Measurements from ENCODE around the gene IL18R1. TPM values are rescaled to one million over a fixed set of nuclear protein-coding genes. Genes with fewer than 3 reads are reported as not detected.

The IL18R1 gene
- total RNA-seq, 2 experiments from 2014 or later = 22.4 to 23.4 TPM

GRCh38 chr2:102346381-102347130, 9.0 kb upstream of the IL18R1 start:
- Mint-ChIP-seq H3K4me3 (no peak overlapping the region), H3K4me1 (no peaks in the 10 kb centered on the region), H3K9me3 (ENCODE audit: low read depth) (no peaks in the 10 kb centered on the region), H3K36me3 (ENCODE audit: low read depth) (no peaks in the 10 kb centered on the region), H3K27ac (no peak overlapping the region), H3K27me3 (peaks cover 2% of the 10 kb centered on the region)
- no peak for DNase-seq
- ATAC-seq = no peak
- POLR2A ChIA-PET = no interaction called here
- intact Hi-C loops (cut with DNase I, micrococcal nuclease) = no loop called here
- CTCF ChIA-PET = no interaction called here

DNA sequence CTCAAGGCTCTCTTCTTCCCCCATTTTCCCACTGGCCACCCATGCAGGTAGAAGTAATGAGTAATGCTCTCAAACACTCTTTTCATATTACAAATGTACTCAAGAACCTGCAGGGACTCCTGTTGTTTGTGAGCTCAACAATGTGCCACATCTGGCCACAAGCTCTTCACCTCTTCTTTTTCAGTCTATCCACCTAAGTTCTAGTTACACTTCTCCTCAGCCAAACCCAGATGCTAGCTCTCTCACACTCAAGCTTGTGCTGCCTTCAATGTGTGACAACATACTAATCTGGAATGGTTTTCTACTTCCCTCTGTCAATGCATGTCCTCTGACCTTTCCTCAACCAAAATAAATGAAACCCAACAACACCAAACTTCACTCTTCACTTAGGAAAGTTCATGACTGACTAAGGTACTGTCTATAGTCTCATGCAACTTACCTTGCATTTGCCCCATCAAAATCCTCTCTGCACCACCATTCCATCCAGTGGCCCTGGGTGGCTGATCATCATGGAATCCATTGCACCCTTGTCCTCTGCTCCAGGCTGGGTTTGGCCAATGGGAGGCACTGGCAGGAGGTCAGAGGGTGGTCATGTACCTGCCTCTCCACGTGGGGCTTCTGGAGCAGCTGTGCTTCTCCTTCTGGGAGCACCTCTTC, 5.3 kb upstream of the IL18R1 start:
- H3K27me3 Mint-ChIP-seq = peaks cover 2% of the 10 kb centered on the region
- peak; percentile 45 for DNase-seq
- no peaks in the 10 kb centered on the region for H3K36me3 Mint-ChIP-seq (ENCODE audit: low read depth)
- peak; percentile 79 for ATAC-seq
- no peak overlapping the region for H3K27ac Mint-ChIP-seq
- no peaks in the 10 kb centered on the region for H3K4me1 Mint-ChIP-seq
- no peaks in the 10 kb centered on the region for H3K9me3 Mint-ChIP-seq (ENCODE audit: low read depth)
- no peak overlapping the region for H3K4me3 Mint-ChIP-seq
- ChIA-PET CTCF (interaction anchor here (0.6 to 2.0 kb wide), 8 partner anchors 13 to 931 kb away, joined by 3 to 12 read pairs (median 3); no protein-coding TSS in a partner anchor), POLR2A (no interaction called here)
- intact Hi-C loops (cut with DNase I, micrococcal nuclease) = loop anchor here (2.0 to 10.0 kb wide), 2 partner anchors 45 to 645 kb away; no protein-coding TSS in a partner anchor

- Mint-ChIP-seq H3K36me3 (ENCODE audit: low read depth) (peaks cover 23% of the 10 kb centered on the region), H3K4me1 (peaks cover 42% of the 10 kb centered on the region), H3K9me3 (ENCODE audit: low read depth) (no peaks in the 10 kb centered on the region), H3K27me3 (no peaks in the 10 kb centered on the region), H3K4me3 (peak overlapping the region; percentile 100), H3K27ac (peak overlapping the region; percentile 99)
- ChIA-PET CTCF (interaction anchor here (0.7 to 1.9 kb wide), 21 partner anchors 8 to 116 kb away, joined by 3 to 12 read pairs (median 4); no protein-coding TSS in a partner anchor), POLR2A (interaction anchor here (0.7 kb wide), 2 partner anchors 12 to 23 kb away, joined by 3 to 5 read pairs; no protein-coding TSS in a partner anchor)
- intact Hi-C loops (cut with DNase I, micrococcal nuclease) = loop anchor here (1.0 to 10.0 kb wide), 11 partner anchors 11 to 652 kb away; partner anchors contain the start of gene IL1RL2 (in 1 of the 2)
- ATAC-seq = peak; percentile 21
- no peak for DNase-seq
Observed at GRCh38 chr2:102356381-102356712, 751 bp downstream of the IL18R1 start.

- POLR2A ChIA-PET = interaction anchor here (0.7 kb wide), 1 partner anchor 22 kb away, joined by 5 read pairs; no protein-coding TSS in a partner anchor
Observed at GRCh38 chr2:102356741-102357140, 1.1 kb downstream of the IL18R1 start.

DNA sequence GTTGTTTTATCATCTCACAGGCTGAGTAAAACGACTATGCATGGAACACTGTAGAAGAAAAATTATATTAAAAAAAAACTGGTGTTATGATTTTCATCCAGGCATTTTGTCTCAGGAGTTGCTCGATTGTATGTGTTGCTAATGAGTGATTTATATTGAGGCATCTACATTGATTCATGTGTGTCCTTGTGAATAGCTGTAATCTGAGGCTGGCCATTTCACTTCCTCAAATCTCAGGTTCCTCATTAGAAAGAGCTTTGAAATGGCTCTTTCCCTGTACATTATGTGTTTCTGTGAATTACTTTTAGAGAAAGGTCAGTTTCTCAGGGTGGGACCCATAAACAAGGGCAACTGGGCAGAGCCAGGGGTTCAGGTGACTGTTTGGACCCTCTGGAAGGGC, 2.3 kb downstream of the IL18R1 start:
- Mint-ChIP-seq H3K9me3 (ENCODE audit: low read depth) (no peaks in the 10 kb centered on the region), H3K4me1 (peaks cover 52% of the 10 kb centered on the region), H3K27ac (peak overlapping the region; percentile 47), H3K36me3 (ENCODE audit: low read depth) (peaks cover 35% of the 10 kb centered on the region), H3K27me3 (no peaks in the 10 kb centered on the region), H3K4me3 (peak overlapping the region; percentile 100)
- DNase-seq (no peak), ATAC-seq (no peak)
- CTCF ChIA-PET = interaction anchor here (0.6 to 2.9 kb wide), 11 partner anchors 10 to 1049 kb away, joined by 3 to 13 read pairs (median 3); partner anchors contain the start of gene RNF149
- POLR2A ChIA-PET = interaction anchor here (0.7 kb wide), 1 partner anchor 217 kb away, joined by 6 read pairs; no protein-coding TSS in a partner anchor
- intact Hi-C loops (cut with DNase I, micrococcal nuclease) = loop anchor here (2.0 to 10.0 kb wide), 7 partner anchors 53 to 653 kb away; partner anchors contain the start of gene IL1RL2 (in 1 of the 2)

More at GRCh38 chr2:102356741-102357140, 1.1 kb downstream of the IL18R1 start:
- H3K9me3 Mint-ChIP-seq (ENCODE audit: low read depth) = no peaks in the 10 kb centered on the region
- H3K27me3 Mint-ChIP-seq = no peaks in the 10 kb centered on the region
- peaks cover 46% of the 10 kb centered on the region for H3K4me1 Mint-ChIP-seq
- H3K4me3 Mint-ChIP-seq = peak overlapping the region; percentile 100
- peak overlapping the region; percentile 99 for H3K27ac Mint-ChIP-seq
- CTCF ChIA-PET = interaction anchor here (0.6 to 1.9 kb wide), 20 partner anchors 7 to 471 kb away, joined by 3 to 12 read pairs (median 3); no protein-coding TSS in a partner anchor
- intact Hi-C loops (cut with DNase I, micrococcal nuclease) = loop anchor here (1.0 to 10.0 kb wide), 11 partner anchors 11 to 652 kb away; partner anchors contain the start of gene IL1RL2 (in 1 of the 2)
- DNase-seq = no peak
- ATAC-seq = no peak
- peaks cover 27% of the 10 kb centered on the region for H3K36me3 Mint-ChIP-seq (ENCODE audit: low read depth)

- no peak for ATAC-seq
- Mint-ChIP-seq H3K9me3 (ENCODE audit: low read depth) (no peaks in the 10 kb centered on the region), H3K4me3 (peak overlapping the region; percentile 100), H3K27me3 (no peaks in the 10 kb centered on the region), H3K27ac (no peak overlapping the region), H3K36me3 (ENCODE audit: low read depth) (peaks cover 40% of the 10 kb centered on the region), H3K4me1 (peaks cover 58% of the 10 kb centered on the region)
- CTCF ChIA-PET = interaction anchor here (0.6 to 2.9 kb wide), 10 partner anchors 10 to 1050 kb away, joined by 3 to 13 read pairs (median 4); partner anchors contain the start of gene RNF149
- DNase-seq = no peak
- POLR2A ChIA-PET = interaction anchor here (0.7 kb wide), 1 partner anchor 218 kb away, joined by 6 read pairs; no protein-coding TSS in a partner anchor
- intact Hi-C loops (cut with DNase I, micrococcal nuclease) = loop anchor here (5.0 to 10.0 kb wide), 4 partner anchors 171 to 654 kb away; partner anchors contain the start of gene IL1RL2 (in 1 of the 2)
Observed at GRCh38 chr2:102358496-102358895, 2.9 kb downstream of the IL18R1 start.

DNA sequence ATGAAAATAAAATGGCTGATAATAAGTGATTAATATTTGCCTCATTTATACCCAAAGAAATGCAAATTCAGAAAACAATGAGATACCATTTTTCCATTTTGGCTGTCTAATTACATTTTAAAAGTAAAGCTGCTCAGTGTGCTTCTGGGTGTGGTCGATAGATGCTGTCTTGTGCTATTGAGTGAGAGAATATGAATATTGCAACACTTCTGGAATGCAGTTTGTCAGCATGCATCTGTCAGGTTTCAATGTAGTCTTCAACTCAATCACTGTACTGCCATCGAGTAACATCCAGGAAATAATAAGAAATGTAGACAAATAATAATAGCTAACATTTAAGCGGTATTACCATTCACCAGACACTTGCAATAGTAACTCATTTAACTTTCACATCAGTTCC, 3.9 kb downstream of the IL18R1 start:
- CTCF ChIA-PET = interaction anchor here (0.6 to 2.9 kb wide), 4 partner anchors 39 to 360 kb away, joined by 3 to 13 read pairs (median 6); no protein-coding TSS in a partner anchor
- no peaks in the 10 kb centered on the region for H3K27me3 Mint-ChIP-seq
- no peak overlapping the region for H3K27ac Mint-ChIP-seq
- DNase-seq = no peak
- peaks cover 4% of the 10 kb centered on the region for H3K9me3 Mint-ChIP-seq (ENCODE audit: low read depth)
- peaks cover 65% of the 10 kb centered on the region for H3K4me1 Mint-ChIP-seq
- intact Hi-C loops (cut with DNase I, micrococcal nuclease) = loop anchor here (5.0 to 10.0 kb wide), 4 partner anchors 172 to 655 kb away; partner anchors contain the start of gene IL1RL2 (in 1 of the 2)
- no peak overlapping the region for H3K4me3 Mint-ChIP-seq
- peaks cover 51% of the 10 kb centered on the region for H3K36me3 Mint-ChIP-seq (ENCODE audit: low read depth)
- POLR2A ChIA-PET = no interaction called here
- no peak for ATAC-seq

- H3K9me3 Mint-ChIP-seq (ENCODE audit: low read depth) = peaks cover 24% of the 10 kb centered on the region
- H3K27ac Mint-ChIP-seq = peak overlapping the region; percentile 39
- H3K27me3 Mint-ChIP-seq = no peaks in the 10 kb centered on the region
- ChIA-PET CTCF (no interaction called here), POLR2A (interaction anchor here (0.7 kb wide), 1 partner anchor 117 kb away, joined by 9 read pairs; no protein-coding TSS in a partner anchor)
- no peak for ATAC-seq
- H3K4me3 Mint-ChIP-seq = no peak overlapping the region
- H3K4me1 Mint-ChIP-seq = peaks cover 79% of the 10 kb centered on the region
- H3K36me3 Mint-ChIP-seq (ENCODE audit: low read depth) = peaks cover 73% of the 10 kb centered on the region
- DNase-seq = no peak
- intact Hi-C loops (cut with DNase I, micrococcal nuclease) = loop anchor here (10.0 kb wide), 2 partner anchors 277 to 627 kb away; no protein-coding TSS in a partner anchor
Observed at GRCh38 chr2:102361632-102362241, 6.1 kb downstream of the IL18R1 start.

DNA sequence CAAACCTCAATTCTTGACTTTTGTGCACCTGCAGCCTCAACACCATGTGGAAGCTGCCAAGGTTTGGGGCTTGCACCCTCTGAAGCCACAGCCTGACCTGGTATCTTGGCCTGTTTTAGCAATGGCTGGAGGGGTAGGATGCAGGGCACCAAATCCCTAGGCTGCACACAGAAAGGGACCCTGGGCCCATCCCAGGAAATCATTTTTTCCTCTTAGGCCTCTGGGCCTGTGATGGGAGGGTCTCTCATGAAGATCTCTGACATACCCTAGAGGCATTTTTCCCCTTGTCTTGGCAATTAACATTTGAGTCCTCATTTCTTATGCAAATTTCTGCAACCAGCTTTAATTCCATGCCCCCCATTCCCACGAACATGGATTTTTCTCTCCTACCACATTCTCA, 10.2 kb downstream of the IL18R1 start:
- peaks cover 87% of the 10 kb centered on the region for H3K36me3 Mint-ChIP-seq (ENCODE audit: low read depth)
- ChIA-PET POLR2A (no interaction called here), CTCF (no interaction called here)
- H3K4me1 Mint-ChIP-seq = peaks cover 79% of the 10 kb centered on the region
- DNase-seq (no peak), ATAC-seq (no peak)
- peaks cover 27% of the 10 kb centered on the region for H3K9me3 Mint-ChIP-seq (ENCODE audit: low read depth)
- intact Hi-C loops (cut with DNase I, micrococcal nuclease) = loop anchor here (2.0 to 10.0 kb wide), 8 partner anchors 71 to 1058 kb away; partner anchors contain the start of gene RNF149 (in 1 of the 2)
- H3K27me3 Mint-ChIP-seq = no peaks in the 10 kb centered on the region
- H3K27ac Mint-ChIP-seq = peak overlapping the region; percentile 93
- H3K4me3 Mint-ChIP-seq = no peak overlapping the region

DNA sequence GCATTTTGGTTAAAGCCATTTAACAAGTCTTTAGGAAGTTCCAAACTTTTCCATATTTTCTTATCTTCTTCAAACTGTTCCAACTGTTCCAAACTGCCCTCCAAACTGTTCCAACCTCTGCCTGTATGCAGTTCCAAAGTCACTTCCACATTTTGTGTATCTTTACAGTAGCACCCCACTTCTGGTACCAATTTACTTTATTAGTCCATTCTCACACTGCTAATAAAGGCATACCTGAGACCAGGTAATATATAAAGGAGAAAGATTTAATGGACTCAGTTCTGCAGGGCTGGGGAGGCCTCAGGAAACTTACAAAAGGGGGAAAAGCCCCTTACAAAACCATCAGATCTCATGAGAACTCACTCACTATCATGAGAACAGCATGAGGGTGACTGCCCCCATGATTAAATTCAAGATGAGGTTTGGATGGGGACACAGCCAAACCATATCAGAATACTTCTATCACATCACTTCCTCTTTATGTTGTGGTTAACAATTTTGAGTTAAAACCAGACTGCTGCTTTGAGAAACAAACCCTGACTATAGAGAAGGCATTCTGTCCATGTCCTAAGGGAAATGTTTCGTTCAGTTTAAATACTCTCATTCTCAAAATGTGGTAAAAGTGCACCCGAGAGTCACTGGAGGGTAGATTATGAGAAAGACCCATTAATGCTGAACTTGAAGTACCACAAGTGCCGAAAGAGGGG, 11.0 kb downstream of the IL18R1 start:
- ATAC-seq (peak; percentile 54), DNase-seq (peak; percentile 35)
- POLR2A ChIA-PET = interaction anchor here (1.0 kb wide), 1 partner anchor 72 kb away, joined by 3 read pairs; no protein-coding TSS in a partner anchor
- intact Hi-C loops (cut with DNase I, micrococcal nuclease) = loop anchor here (1.0 to 10.0 kb wide), 17 partner anchors 10 to 1059 kb away; partner anchors contain the start of gene RNF149 (in 1 of the 2)
- Mint-ChIP-seq H3K36me3 (ENCODE audit: low read depth) (peaks cover 86% of the 10 kb centered on the region), H3K27ac (peak overlapping the region; percentile 93), H3K4me3 (peak overlapping the region; percentile 55), H3K27me3 (no peaks in the 10 kb centered on the region), H3K9me3 (ENCODE audit: low read depth) (peaks cover 27% of the 10 kb centered on the region), H3K4me1 (peaks cover 73% of the 10 kb centered on the region)
- CTCF ChIA-PET = interaction anchor here (1.0 to 2.0 kb wide), 2 partner anchors 25 to 115 kb away, joined by 3 to 6 read pairs; no protein-coding TSS in a partner anchor

All from activated CD4-positive, alpha-beta T cell treated with anti-CD3 and anti-CD28 coated beads for 36 hours (primary cell).